Measurements from ENCODE around the gene ELP4. TPM values are rescaled to one million over a fixed set of nuclear protein-coding genes. Genes with fewer than 3 reads are reported as not detected.

The ELP4 gene
- total RNA-seq, 1 experiment from 2014 or later: 21.4 TPM

GRCh38 chr11:31714840-31715239 lies 205.3 kb downstream of the ELP4 start:
- no peak overlapping the region for H3K9ac ChIP-seq (ENCODE audit: low read length)
- H3K36me3 ChIP-seq (ENCODE audit: control insufficient read depth in 1 of 2, insufficient read depth in 2 of 2, low read length in 2 of 2): no peaks in the 10 kb centered on the region
- H3K9me3 ChIP-seq (ENCODE audit: control insufficient read depth in 1 of 2, insufficient read depth in 1 of 2, low read depth in 1 of 2, low read length in 2 of 2): no peaks in the 10 kb centered on the region
- no peak overlapping the region for H3K4me2 ChIP-seq (ENCODE audit: low read length)
- ChIA-PET RAD21 (ENCODE audit: low non-redundant PET in 1 of 2, low total read pairs in 2 of 2, uncharacterized antibody in 2 of 2, unreplicated experiment in 2 of 2) (no interaction called here), POLR2A (no interaction called here), CTCF (no interaction called here)
- H3K4me3 ChIP-seq (replicated peaks in 1 of 2; ENCODE audit: low read depth in 1 of 2, low read length in 2 of 2): no peak overlapping the region
- no TSS peak for BruUV-seq (replicated peaks)
- H3K79me2 ChIP-seq (ENCODE audit: insufficient read depth, low read length): no peaks in the 10 kb centered on the region
- no peak overlapping the region for H2AFZ ChIP-seq (ENCODE audit: low read depth, low read length, poor library complexity, severe bottlenecking)
- H3K4me1 ChIP-seq (ENCODE audit: control insufficient read depth in 1 of 2, insufficient read depth in 2 of 2, low read length in 2 of 2): no peaks in the 10 kb centered on the region
- intact Hi-C loops (cut with micrococcal nuclease): no loop called here
- DNase-seq (ENCODE audit: low read depth, low spot score): no peak
- no peaks in the 10 kb centered on the region for H3K9me2 ChIP-seq (ENCODE audit: insufficient read depth)
- no peaks in the 10 kb centered on the region for H3K27me3 ChIP-seq (ENCODE audit: insufficient read depth, low read length)
- ATAC-seq: no peak
- no peaks in the 10 kb centered on the region for H4K20me1 ChIP-seq (ENCODE audit: insufficient read depth)
- TF ChIP-seq CTCF (IDR thresholded peaks at IDR 0.05 in 2 of 3, conservative IDR thresholded peaks at IDR 0.05 in 1 of 3; ENCODE audit: borderline replicate concordance in 1 of 3, insufficient read depth in 1 of 3, low read depth in 2 of 3, low read length in 2 of 3) (no peak), ZFX (IDR thresholded peaks at IDR 0.05) (no peak), SP1 (IDR thresholded peaks at IDR 0.05; ENCODE audit: low read depth) (no peak), POLR2AphosphoS5 (IDR thresholded peaks at IDR 0.05; ENCODE audit: low read depth, low read length) (no peak), ELF1 (IDR thresholded peaks at IDR 0.05; ENCODE audit: borderline replicate concordance, low read depth) (no peak), CBX3 (IDR thresholded peaks at IDR 0.05; ENCODE audit: low read depth) (no peak), YY1 (IDR thresholded peaks at IDR 0.05; ENCODE audit: extremely low read depth, insufficient replicate concordance, low read depth, low read length) (no peak), FOSL1 (IDR thresholded peaks at IDR 0.05; ENCODE audit: low read depth) (no peak), EZH2 (IDR thresholded peaks at IDR 0.05) (no peak), EZH2phosphoT487 (IDR thresholded peaks at IDR 0.05; ENCODE audit: borderline replicate concordance) (no peak), REST (IDR thresholded peaks at IDR 0.05; ENCODE audit: low read depth) (no peak), MAX (IDR thresholded peaks at IDR 0.05) (no peak), ATF3 (IDR thresholded peaks at IDR 0.05) (no peak), JUND (IDR thresholded peaks at IDR 0.05) (no peak), POLR2A (IDR thresholded peaks at IDR 0.05; ENCODE audit: borderline replicate concordance, extremely low read depth, insufficient read depth, insufficient read length) (no peak), TCF7L2 (IDR thresholded peaks at IDR 0.05; ENCODE audit: borderline replicate concordance, extremely low read depth, insufficient read depth, insufficient read length) (no peak)
- H3K27ac ChIP-seq (ENCODE audit: low read depth, low read length): no peak overlapping the region

All from HCT116 (cell line).